ENCODE data around the gene SMIM3. TPM values are rescaled to one million over a fixed set of nuclear protein-coding genes. Genes with fewer than 3 reads are reported as not detected.
"Not testable (repeated sequence)": the region's sequence is repeated elsewhere in the genome, so short reads cannot be mapped to it uniquely, and the experiment has no call there.

Gene SMIM3
- total RNA-seq, 1 donor from 2014 or later = 20.4 TPM

GRCh38 chr5:150789943-150790611 lies 11.5 kb downstream of the SMIM3 start:
- intact Hi-C loops (cut with micrococcal nuclease) = loop anchor here (10.0 kb wide), 2 partner anchors 425 to 1445 kb away; partner anchors contain the start of gene GRPEL2

- intact Hi-C loops (cut with micrococcal nuclease) = no loop called here
Observed at GRCh38 chr5:150791536-150791935, 13.0 kb downstream of the SMIM3 start.

- intact Hi-C loops (cut with micrococcal nuclease) = not testable (repeated sequence)
Observed at GRCh38 chr5:150793423-150793888, 14.9 kb downstream of the SMIM3 start.

GRCh38 chr5:150794927-150795326 lies 16.4 kb downstream of the SMIM3 start:
- intact Hi-C loops (cut with micrococcal nuclease) = no loop called here

- intact Hi-C loops (cut with micrococcal nuclease) = no loop called here
Observed at GRCh38 chr5:150797384-150797783, 18.8 kb downstream of the SMIM3 start.

- intact Hi-C loops (cut with micrococcal nuclease) = loop anchor here (1.0 kb wide), 2 partner anchors 46 to 240 kb away; no protein-coding TSS in a partner anchor
Observed at GRCh38 chr5:150801117-150801927, 22.8 kb downstream of the SMIM3 start.

- intact Hi-C loops (cut with micrococcal nuclease) = no loop called here
Observed at GRCh38 chr5:150804388-150804787, 25.8 kb downstream of the SMIM3 start.

GRCh38 chr5:150809363-150809762 lies 30.8 kb downstream of the SMIM3 start:
- intact Hi-C loops (cut with micrococcal nuclease) = no loop called here

- intact Hi-C loops (cut with micrococcal nuclease) = no loop called here
Observed at GRCh38 chr5:150815010-150815409, 36.5 kb downstream of the SMIM3 start.

- intact Hi-C loops (cut with micrococcal nuclease) = no loop called here
Observed at GRCh38 chr5:150816946-150817345, 38.4 kb downstream of the SMIM3 start.

- intact Hi-C loops (cut with micrococcal nuclease) = no loop called here
Observed at GRCh38 chr5:150829744-150830143, 51.2 kb downstream of the SMIM3 start.

GRCh38 chr5:150831821-150832220 lies 53.3 kb downstream of the SMIM3 start:
- intact Hi-C loops (cut with micrococcal nuclease) = not testable (repeated sequence)

- intact Hi-C loops (cut with micrococcal nuclease) = no loop called here
Observed at GRCh38 chr5:150836064-150836463, 57.5 kb downstream of the SMIM3 start.

- intact Hi-C loops (cut with micrococcal nuclease) = no loop called here
Observed at GRCh38 chr5:150836703-150837102, 58.1 kb downstream of the SMIM3 start.

- intact Hi-C loops (cut with micrococcal nuclease) = loop anchor here (5.0 kb wide), 2 partner anchors 123 to 188 kb away; no protein-coding TSS in a partner anchor
Observed at GRCh38 chr5:150845185-150845859, 66.8 kb downstream of the SMIM3 start.

GRCh38 chr5:150846308-150846653 lies 67.7 kb downstream of the SMIM3 start, which contains the start of gene IRGM:
Gene IRGM, plus strand, starts transcription at chr5:150846521. Its CDS starts 1,603 bp downstream, at chr5:150848124.
- intact Hi-C loops (cut with micrococcal nuclease) = loop anchor here (2.0 to 5.0 kb wide), 5 partner anchors 63 to 395 kb away; no protein-coding TSS in a partner anchor

Other genes starting within 250 kb of the SMIM3 start
- gene SYNPO, start 138.1 kb upstream of the SMIM3 start, total RNA-seq = 0.02 and 0.05 TPM in 2 replicates
- gene MYOZ3, start 117.5 kb upstream of the SMIM3 start, total RNA-seq = 0.07 TPM in 1 of 2 replicates, not detected in the other
- gene RBM22, start 77.7 kb upstream of the SMIM3 start, total RNA-seq = 66.0 and 70.4 TPM in 2 replicates
- gene DCTN4, start 19.7 kb upstream of the SMIM3 start, total RNA-seq = 40.6 and 42.0 TPM in 2 replicates
- gene IRGM, start 67.8 kb downstream of the SMIM3 start, total RNA-seq = 3.5 and 4.2 TPM in 2 replicates
- gene ZNF300, start 126.2 kb downstream of the SMIM3 start, total RNA-seq = 0.57 and 0.61 TPM in 2 replicates
- gene GPX3, start 241.8 kb downstream of the SMIM3 start, total RNA-seq = not detected in 2 replicates

Measured in T-helper 2 cell treated with Interferon-gamma antibody and Interleukin-4, amounts not matched to agents 100 ng/mL and 5 ng/mL, for 36 hours (primary cell).